K562 (cell line): Measurements from ENCODE around the gene TREM1. TPM values are rescaled to one million over a fixed set of nuclear protein-coding genes. Genes with fewer than 3 reads are reported as not detected.
A peak's percentile ranks its signal among the peaks of the same experiment; 100 is the strongest.

Experiments
- BRD9 ChIP-seq: fragments of 450-650 bp; IDR thresholded peaks from 2 replicates; pipeline ENCODE4 v1.6.1; 2018; ENCODE audit warnings: low read depth; ENCODE audit not compliant: partially characterized antibody
- FOXP4 ChIP-seq: sonication (generic); formaldehyde crosslinking; IDR thresholded peaks from 2 replicates; pipeline ENCODE4 v1.8.0; 2022; ENCODE audit warnings: mild to moderate bottlenecking, missing genetic modification reagents, borderline replicate concordance
- MAFG ChIP-seq: fragments of 450-650 bp; conservative IDR thresholded peaks from 2 replicates; pipeline ENCODE4 v1.6.1; 2016; ENCODE audit warnings: missing genetic modification characterization, missing compliant biosample characterization
- NCOA2 ChIP-seq, 2 experiments: fragments of 450-650 bp; IDR thresholded peaks; 2 replicates each; pipeline ENCODE4 v1.6.1; 2018; ENCODE audit warnings: mild to moderate bottlenecking in 2 of 2, moderate library complexity in 1 of 2; ENCODE audit not compliant: partially characterized antibody in 2 of 2
- RBBP5 ChIP-seq: fragments of 200-600 bp; sonication (generic); IDR thresholded peaks from 2 replicates; pipeline ENCODE4 v1.6.1; 2012; ENCODE audit warnings: borderline replicate concordance, mild to moderate bottlenecking, low read length, control low read depth, inconsistent platforms; ENCODE audit not compliant: insufficient read depth, poor library complexity, severe bottlenecking
- RBM39 ChIP-seq: fragments of 200-400 bp; formaldehyde crosslinking; optimal IDR thresholded peaks from 2 replicates; pipeline ENCODE3; 2018; ENCODE audit warnings: low read depth, low read length
- RFX7 ChIP-seq: fragments of 250-450 bp; sonication (Bioruptor Pico); IDR thresholded peaks from 2 replicates; pipeline ENCODE4 v1.5.1; 2021; ENCODE audit warnings: mild to moderate bottlenecking
- ZFPM2 ChIP-seq: fragments of 250-450 bp; sonication (Bioruptor Pico); IDR thresholded peaks from 2 replicates; pipeline ENCODE4 v1.5.1; 2022; ENCODE audit warnings: mild to moderate bottlenecking
- ZNF165 ChIP-seq: fragments of 250-450 bp; sonication (Bioruptor Pico); IDR thresholded peaks from 2 replicates; pipeline ENCODE4 v1.4.0; 2020; ENCODE audit warnings: borderline replicate concordance
- ZNF655 ChIP-seq: fragments of 250-450 bp; sonication (Bioruptor Pico); IDR thresholded peaks from 2 replicates; pipeline ENCODE4 v1.5.0; 2021
- polyA plus RNA-seq, 8 experiments: library from polyadenylated mRNA; depleted of rRNA in 4 of 8; stranded (reverse) in 5 of 8; unstranded in 3 of 8; fragments of >200 nt; fragmentation: Nextera tagmentation in 2 of 8; fragmentation: Illumina TruSeq in 1 of 8; extraction: Ambion mirVana in 2 of 8; extraction: Trizol in 1 of 8; gene quantifications; 2 replicates each; pipeline versions ENCODE4 v1.2.1 to v1.2.3, GENCODE V29; 2011 to 2014; ENCODE audit warnings: inconsistent platforms in 1 of 8, missing spikeins in 1 of 8
- total RNA-seq, 7 experiments: library from RNA; depleted of rRNA in 6 of 7; stranded (reverse); fragments of >200 nt in 6 of 7; fragmentation: Illumina TruSeq in 2 of 7; extraction: Trizol in 2 of 7; gene quantifications; 2 replicates each; pipeline versions ENCODE4 v1.2.1 to v1.2.3, GENCODE V29; 2011 to 2021; ENCODE audit warnings: low replicate concordance in 1 of 7
- TF ChIP-seq, protein P1 (sequence below): fragments of 450-650 bp; IDR thresholded peaks from 2 replicates; pipeline ENCODE4 v1.6.1; 2016; ENCODE audit warnings: mild to moderate bottlenecking, moderate library complexity

The TREM1 gene
- total and polyA plus RNA-seq, 9 of the 15 experiments (the other 6 are each of a cell fraction or from before 2014, with no cell fraction given): not detected

DNA sequence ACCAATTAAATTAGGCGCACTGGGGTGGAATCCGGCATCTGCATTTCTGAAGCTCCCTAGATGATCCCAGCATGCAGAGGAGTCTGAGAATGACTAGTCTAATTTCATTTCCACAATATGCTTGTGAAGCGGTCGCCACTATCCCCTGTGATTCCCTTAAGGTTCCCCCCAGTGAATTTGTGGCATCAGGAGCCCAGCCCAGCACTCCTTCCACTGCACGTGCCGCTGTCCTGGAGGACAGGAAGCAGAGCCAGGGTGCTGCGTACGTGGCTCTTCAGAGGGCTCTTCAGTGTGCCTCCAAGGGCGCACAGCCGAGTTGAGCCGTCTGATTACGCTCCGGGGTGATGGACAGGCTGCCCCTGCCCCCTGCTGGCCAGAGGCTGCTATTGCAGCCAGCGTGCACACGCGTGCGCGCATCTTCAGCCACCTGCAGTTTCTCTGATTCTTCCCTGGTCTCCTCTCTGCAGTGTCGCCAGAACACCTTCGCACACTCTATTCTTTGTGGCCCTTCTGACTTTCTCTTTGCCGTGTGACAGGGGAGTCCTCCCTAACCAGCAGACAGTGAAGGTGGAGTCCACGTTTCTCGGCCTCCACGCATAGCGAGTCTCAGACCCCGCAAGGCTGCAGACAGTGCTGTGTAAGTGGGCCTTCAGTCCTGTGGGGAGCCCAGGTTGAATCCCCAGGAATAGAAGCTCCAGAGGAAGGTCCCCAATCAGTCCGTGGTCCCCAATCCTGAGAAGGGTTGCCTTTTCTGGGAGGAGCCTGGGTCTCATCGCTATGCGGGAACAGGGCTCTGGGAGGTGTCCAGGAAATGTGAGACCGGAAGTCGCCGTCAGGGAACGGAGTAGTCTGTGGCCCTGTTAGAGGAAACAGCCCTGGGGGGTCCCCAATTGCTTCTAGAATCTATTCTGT is 32.4 kb upstream of the TREM1 start (continued):
- TF ChIP-seq FOXP4 (CRISPR knock-in tag) (no peak), MAFG (peak; percentile 62), RBM39 (no peak), RBBP5 (no peak), RFX7 (CRISPR knock-in tag) (no peak), NCOA2 (IDR thresholded peaks at IDR 0.05; ENCODE audit: partially characterized antibody in 2 of 2) (no peak), BRD9 (peak; percentile 51), ZNF655 (CRISPR knock-in tag) (no peak), ZNF165 (0 out of 2 replicates have a peak, but pooled peaks have one; percentile 45), ZFPM2 (CRISPR knock-in tag) (no peak)
- TF ChIP-seq, protein P1, sequence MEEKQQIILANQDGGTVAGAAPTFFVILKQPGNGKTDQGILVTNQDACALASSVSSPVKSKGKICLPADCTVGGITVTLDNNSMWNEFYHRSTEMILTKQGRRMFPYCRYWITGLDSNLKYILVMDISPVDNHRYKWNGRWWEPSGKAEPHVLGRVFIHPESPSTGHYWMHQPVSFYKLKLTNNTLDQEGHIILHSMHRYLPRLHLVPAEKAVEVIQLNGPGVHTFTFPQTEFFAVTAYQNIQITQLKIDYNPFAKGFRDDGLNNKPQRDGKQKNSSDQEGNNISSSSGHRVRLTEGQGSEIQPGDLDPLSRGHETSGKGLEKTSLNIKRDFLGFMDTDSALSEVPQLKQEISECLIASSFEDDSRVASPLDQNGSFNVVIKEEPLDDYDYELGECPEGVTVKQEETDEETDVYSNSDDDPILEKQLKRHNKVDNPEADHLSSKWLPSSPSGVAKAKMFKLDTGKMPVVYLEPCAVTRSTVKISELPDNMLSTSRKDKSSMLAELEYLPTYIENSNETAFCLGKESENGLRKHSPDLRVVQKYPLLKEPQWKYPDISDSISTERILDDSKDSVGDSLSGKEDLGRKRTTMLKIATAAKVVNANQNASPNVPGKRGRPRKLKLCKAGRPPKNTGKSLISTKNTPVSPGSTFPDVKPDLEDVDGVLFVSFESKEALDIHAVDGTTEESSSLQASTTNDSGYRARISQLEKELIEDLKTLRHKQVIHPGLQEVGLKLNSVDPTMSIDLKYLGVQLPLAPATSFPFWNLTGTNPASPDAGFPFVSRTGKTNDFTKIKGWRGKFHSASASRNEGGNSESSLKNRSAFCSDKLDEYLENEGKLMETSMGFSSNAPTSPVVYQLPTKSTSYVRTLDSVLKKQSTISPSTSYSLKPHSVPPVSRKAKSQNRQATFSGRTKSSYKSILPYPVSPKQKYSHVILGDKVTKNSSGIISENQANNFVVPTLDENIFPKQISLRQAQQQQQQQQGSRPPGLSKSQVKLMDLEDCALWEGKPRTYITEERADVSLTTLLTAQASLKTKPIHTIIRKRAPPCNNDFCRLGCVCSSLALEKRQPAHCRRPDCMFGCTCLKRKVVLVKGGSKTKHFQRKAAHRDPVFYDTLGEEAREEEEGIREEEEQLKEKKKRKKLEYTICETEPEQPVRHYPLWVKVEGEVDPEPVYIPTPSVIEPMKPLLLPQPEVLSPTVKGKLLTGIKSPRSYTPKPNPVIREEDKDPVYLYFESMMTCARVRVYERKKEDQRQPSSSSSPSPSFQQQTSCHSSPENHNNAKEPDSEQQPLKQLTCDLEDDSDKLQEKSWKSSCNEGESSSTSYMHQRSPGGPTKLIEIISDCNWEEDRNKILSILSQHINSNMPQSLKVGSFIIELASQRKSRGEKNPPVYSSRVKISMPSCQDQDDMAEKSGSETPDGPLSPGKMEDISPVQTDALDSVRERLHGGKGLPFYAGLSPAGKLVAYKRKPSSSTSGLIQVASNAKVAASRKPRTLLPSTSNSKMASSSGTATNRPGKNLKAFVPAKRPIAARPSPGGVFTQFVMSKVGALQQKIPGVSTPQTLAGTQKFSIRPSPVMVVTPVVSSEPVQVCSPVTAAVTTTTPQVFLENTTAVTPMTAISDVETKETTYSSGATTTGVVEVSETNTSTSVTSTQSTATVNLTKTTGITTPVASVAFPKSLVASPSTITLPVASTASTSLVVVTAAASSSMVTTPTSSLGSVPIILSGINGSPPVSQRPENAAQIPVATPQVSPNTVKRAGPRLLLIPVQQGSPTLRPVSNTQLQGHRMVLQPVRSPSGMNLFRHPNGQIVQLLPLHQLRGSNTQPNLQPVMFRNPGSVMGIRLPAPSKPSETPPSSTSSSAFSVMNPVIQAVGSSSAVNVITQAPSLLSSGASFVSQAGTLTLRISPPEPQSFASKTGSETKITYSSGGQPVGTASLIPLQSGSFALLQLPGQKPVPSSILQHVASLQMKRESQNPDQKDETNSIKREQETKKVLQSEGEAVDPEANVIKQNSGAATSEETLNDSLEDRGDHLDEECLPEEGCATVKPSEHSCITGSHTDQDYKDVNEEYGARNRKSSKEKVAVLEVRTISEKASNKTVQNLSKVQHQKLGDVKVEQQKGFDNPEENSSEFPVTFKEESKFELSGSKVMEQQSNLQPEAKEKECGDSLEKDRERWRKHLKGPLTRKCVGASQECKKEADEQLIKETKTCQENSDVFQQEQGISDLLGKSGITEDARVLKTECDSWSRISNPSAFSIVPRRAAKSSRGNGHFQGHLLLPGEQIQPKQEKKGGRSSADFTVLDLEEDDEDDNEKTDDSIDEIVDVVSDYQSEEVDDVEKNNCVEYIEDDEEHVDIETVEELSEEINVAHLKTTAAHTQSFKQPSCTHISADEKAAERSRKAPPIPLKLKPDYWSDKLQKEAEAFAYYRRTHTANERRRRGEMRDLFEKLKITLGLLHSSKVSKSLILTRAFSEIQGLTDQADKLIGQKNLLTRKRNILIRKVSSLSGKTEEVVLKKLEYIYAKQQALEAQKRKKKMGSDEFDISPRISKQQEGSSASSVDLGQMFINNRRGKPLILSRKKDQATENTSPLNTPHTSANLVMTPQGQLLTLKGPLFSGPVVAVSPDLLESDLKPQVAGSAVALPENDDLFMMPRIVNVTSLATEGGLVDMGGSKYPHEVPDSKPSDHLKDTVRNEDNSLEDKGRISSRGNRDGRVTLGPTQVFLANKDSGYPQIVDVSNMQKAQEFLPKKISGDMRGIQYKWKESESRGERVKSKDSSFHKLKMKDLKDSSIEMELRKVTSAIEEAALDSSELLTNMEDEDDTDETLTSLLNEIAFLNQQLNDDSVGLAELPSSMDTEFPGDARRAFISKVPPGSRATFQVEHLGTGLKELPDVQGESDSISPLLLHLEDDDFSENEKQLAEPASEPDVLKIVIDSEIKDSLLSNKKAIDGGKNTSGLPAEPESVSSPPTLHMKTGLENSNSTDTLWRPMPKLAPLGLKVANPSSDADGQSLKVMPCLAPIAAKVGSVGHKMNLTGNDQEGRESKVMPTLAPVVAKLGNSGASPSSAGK: no peak; the same call in 1 of the 2 replicates
